ENCODE results near the gene POLDIP3. TPM values are rescaled to one million over a fixed set of nuclear protein-coding genes. Genes with fewer than 3 reads are reported as not detected.

Gene POLDIP3
- total RNA-seq, 1 donor from 2014 or later = 66.9 TPM

DNA sequence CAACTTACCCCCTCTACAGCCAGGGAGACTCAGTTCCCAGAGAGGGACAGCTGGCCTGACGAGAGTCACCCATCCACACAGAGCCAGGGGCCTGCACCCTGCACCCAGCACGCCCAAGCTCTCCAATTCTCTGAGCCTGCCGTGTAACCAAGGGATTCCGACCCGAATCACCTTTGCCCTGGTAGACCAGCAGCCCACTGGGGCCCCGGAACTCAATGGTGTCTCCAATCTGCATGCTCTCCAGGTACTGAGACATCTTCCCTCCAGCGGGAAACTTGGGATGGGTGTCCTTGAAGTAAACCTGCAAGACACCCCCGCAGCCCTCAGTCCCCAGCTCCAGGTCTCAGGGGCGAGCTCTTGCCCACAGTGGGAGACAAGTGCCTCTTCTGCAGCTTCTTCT lies 13.3 kb upstream of the POLDIP3 start:
- no peak for TF ChIP-seq CTCF (IDR thresholded peaks at IDR 0.05)
- no peak overlapping the region for H3K27ac ChIP-seq
- DNase-seq (no peak), ATAC-seq (no peak)
- peaks cover 93% of the 10 kb centered on the region for H3K36me3 ChIP-seq
- H3K4me1 ChIP-seq = no peaks in the 10 kb centered on the region
- H3K4me3 ChIP-seq = no peak overlapping the region
- intact Hi-C loops (cut with DNase I) = no loop called here
- no peaks in the 10 kb centered on the region for H3K9me3 ChIP-seq
- no peaks in the 10 kb centered on the region for H3K27me3 ChIP-seq

GRCh38 chr22:42626951-42627625 lies 12.4 kb upstream of the POLDIP3 start:
- ATAC-seq (no peak), DNase-seq (no peak)
- H3K27me3 ChIP-seq = no peaks in the 10 kb centered on the region
- H3K9me3 ChIP-seq = no peaks in the 10 kb centered on the region
- peaks cover 93% of the 10 kb centered on the region for H3K36me3 ChIP-seq
- TF ChIP-seq CTCF (IDR thresholded peaks at IDR 0.05) = no peak
- no peak overlapping the region for H3K4me3 ChIP-seq
- no peak overlapping the region for H3K27ac ChIP-seq
- intact Hi-C loops (cut with DNase I) = no loop called here
- H3K4me1 ChIP-seq = no peaks in the 10 kb centered on the region

DNA sequence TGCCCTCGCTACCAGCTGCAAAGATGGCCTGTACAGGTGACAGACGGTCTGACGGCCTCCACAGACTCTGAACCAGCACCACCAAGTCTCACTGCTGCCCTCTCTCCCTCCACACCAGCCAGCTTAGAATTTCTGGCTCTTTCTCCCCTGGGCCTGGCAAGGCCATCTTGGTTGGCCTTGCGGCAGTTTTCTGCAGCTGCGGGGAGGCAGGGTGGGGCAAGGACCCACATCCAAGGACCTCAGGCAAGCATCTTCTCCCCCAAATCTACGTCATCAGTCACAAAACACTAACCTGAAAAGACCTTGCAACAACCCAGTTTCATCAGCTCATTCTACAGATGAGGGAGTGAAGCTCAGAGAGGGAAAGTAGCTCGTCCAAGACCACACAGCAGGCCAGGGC lies 11.7 kb upstream of the POLDIP3 start:
- no peaks in the 10 kb centered on the region for H3K9me3 ChIP-seq
- DNase-seq = no peak
- TF ChIP-seq CTCF (IDR thresholded peaks at IDR 0.05) = no peak
- no peak overlapping the region for H3K27ac ChIP-seq
- no peak for ATAC-seq
- no peaks in the 10 kb centered on the region for H3K4me1 ChIP-seq
- H3K27me3 ChIP-seq = no peaks in the 10 kb centered on the region
- intact Hi-C loops (cut with DNase I) = no loop called here
- H3K4me3 ChIP-seq = no peak overlapping the region
- peaks cover 86% of the 10 kb centered on the region for H3K36me3 ChIP-seq

DNA sequence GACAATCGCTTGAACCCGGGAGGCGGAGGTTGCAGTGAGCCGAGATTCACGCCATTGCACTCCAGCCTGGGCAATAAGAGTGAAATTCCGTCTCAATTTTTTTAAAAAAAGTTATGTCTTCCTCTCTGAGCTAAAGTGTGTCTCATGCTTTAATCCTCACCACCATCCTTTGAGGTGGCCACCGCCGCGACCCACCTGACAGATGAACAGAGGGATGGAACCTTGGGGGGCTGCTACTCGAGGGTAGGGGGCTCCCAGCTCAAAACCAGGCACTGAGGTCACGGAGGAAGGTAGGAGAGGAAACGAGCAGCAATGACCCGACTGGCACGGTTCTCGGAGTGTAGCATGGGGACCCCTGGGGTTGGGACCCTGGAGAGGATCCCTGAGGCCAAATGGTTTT lies 10.7 kb upstream of the POLDIP3 start:
- no peaks in the 10 kb centered on the region for H3K9me3 ChIP-seq
- TF ChIP-seq CTCF (IDR thresholded peaks at IDR 0.05) = no peak
- ATAC-seq (no peak), DNase-seq (no peak)
- no peak overlapping the region for H3K27ac ChIP-seq
- intact Hi-C loops (cut with DNase I) = no loop called here
- H3K4me3 ChIP-seq = no peak overlapping the region
- H3K36me3 ChIP-seq = peaks cover 77% of the 10 kb centered on the region
- H3K4me1 ChIP-seq = no peaks in the 10 kb centered on the region
- no peaks in the 10 kb centered on the region for H3K27me3 ChIP-seq

- DNase-seq = no peak
- TF ChIP-seq CTCF (IDR thresholded peaks at IDR 0.05) = no peak
- no peak for ATAC-seq
- H3K36me3 ChIP-seq = peaks cover 74% of the 10 kb centered on the region
- intact Hi-C loops (cut with DNase I) = no loop called here
- H3K9me3 ChIP-seq = no peaks in the 10 kb centered on the region
- no peaks in the 10 kb centered on the region for H3K4me1 ChIP-seq
- H3K4me3 ChIP-seq = no peak overlapping the region
- H3K27me3 ChIP-seq = no peaks in the 10 kb centered on the region
- no peak overlapping the region for H3K27ac ChIP-seq
Measured at GRCh38 chr22:42624551-42625106, 9.9 kb upstream of the POLDIP3 start.

Data from upper lobe of right lung (tissue), 1 donor.